ENCODE measurements around the gene SYVN1.
A peak's percentile ranks its signal among the peaks of the same experiment; 100 is the strongest.

SYVN1 gene

DNA sequence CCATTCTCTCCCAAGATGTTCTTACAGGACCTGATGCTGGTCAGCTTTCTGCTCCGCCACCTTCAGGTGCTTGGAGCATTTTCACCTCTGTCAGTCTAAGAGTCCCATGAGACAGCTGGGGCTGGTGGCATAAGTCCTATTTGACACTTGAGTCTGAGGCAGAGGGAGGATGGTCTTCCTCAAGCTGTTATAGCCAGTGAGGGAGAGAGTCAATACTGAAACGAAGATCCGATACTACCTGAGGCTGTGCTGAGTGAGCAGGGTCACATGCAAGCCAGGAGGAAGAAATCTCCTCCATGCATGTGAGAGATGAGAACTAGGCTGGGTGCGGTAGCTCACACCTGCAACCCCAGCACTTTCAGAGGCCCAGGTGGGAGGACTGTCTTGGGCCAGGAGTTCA is 44.7 kb downstream of the SYVN1 start:
- DNase-seq: no peak
- no peak for TF ChIP-seq POLR2A (IDR thresholded peaks at IDR 0.05; ENCODE audit: low read length)
- no peak for TF ChIP-seq GATA1 (IDR thresholded peaks at IDR 0.05; ENCODE audit: low read depth, low read length)

DNA sequence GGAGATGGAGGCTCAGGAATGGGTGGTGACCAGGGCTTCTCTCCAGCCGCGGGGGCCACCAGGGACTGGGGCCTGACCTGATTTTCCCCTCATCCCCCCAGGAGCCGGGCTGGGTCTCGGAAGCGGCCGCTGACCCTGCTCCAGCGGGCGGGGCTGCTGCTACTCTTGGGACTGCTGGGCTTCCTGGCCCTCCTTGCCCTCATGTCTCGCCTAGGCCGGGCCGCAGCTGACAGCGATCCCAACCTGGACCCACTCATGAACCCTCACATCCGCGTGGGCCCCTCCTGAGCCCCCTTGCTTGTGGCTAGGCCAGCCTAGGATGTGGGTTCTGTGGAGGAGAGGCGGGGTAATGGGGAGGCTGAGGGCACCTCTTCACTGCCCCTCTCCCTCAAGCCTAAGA is 46.5 kb downstream of the SYVN1 start:
- TF ChIP-seq GATA1 (IDR thresholded peaks at IDR 0.05; ENCODE audit: low read depth, low read length) (no peak), POLR2A (IDR thresholded peaks at IDR 0.05; ENCODE audit: low read length) (no peak)
- no peak for DNase-seq

DNA sequence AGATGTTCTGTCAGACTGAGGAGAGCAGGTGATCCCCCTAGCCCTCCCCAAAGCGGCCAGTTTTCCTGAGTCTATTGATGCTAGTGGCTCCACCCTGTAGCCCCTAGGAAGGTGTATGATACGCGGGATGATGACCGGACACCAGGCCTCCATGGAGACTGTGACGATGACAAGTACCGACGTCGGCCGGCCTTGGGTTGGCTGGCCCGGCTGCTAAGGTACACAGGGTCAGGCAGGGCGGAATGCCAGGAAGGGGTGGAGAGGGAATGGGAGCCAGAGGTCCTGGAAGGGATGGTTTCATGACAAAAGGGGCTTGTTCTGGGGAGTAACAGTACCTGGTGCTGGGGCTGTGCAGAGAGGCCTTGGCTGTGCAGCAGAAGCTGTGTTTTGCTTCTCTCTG is 47.1 kb downstream of the SYVN1 start:
- TF ChIP-seq POLR2A (IDR thresholded peaks at IDR 0.05; ENCODE audit: low read length): no peak
- TF ChIP-seq GATA1 (IDR thresholded peaks at IDR 0.05; ENCODE audit: low read depth, low read length): no peak
- DNase-seq: no peak

DNA sequence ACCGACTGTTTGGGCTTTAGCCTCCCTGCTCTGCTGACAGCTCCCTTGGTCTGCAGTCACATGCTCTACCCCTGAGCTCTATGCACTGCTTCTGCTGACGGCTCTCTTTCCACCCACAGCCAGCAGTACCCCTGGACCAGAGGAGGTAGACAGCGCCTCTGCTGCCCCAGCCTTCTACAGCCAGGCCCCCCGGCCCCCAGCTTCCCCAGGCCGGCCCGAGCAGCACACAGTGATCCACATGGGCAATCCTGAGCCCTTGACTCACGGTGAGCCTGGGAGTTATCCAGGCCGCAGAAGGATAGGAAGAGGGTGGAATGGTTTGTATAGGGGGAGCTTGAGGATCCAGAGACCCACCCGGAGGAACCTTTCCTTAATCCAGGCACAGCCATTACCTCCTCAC is 47.5 kb downstream of the SYVN1 start:
- TF ChIP-seq GATA1 (IDR thresholded peaks at IDR 0.05; ENCODE audit: low read depth, low read length): no peak
- no peak for TF ChIP-seq POLR2A (IDR thresholded peaks at IDR 0.05; ENCODE audit: low read length)

DNA sequence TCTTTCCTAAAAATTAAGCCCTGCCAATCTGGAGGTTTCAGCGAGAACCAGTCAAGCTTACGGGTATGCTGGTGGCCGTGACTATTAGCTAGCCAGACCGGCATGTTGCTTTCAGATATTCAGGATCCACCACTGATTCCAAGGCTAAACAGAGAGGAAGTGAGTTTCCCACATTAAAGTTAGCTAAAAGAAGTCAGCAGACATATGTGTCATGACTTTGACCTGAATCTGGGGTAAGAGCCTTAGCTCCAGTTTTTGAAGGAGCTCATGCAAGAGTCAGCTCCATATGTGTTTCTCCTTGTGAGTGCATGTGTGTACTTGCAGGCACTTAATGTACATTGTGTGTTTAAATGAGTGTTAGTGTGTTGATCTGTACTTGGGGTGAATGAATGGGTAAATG is 48.9 kb downstream of the SYVN1 start:
- no peak for DNase-seq
- TF ChIP-seq GATA1 (IDR thresholded peaks at IDR 0.05; ENCODE audit: low read depth, low read length) (no peak), POLR2A (IDR thresholded peaks at IDR 0.05; ENCODE audit: low read length) (no peak)

More for the DNA sequence above, 47.5 kb downstream of the SYVN1 start:
- DNase-seq: no peak

DNA sequence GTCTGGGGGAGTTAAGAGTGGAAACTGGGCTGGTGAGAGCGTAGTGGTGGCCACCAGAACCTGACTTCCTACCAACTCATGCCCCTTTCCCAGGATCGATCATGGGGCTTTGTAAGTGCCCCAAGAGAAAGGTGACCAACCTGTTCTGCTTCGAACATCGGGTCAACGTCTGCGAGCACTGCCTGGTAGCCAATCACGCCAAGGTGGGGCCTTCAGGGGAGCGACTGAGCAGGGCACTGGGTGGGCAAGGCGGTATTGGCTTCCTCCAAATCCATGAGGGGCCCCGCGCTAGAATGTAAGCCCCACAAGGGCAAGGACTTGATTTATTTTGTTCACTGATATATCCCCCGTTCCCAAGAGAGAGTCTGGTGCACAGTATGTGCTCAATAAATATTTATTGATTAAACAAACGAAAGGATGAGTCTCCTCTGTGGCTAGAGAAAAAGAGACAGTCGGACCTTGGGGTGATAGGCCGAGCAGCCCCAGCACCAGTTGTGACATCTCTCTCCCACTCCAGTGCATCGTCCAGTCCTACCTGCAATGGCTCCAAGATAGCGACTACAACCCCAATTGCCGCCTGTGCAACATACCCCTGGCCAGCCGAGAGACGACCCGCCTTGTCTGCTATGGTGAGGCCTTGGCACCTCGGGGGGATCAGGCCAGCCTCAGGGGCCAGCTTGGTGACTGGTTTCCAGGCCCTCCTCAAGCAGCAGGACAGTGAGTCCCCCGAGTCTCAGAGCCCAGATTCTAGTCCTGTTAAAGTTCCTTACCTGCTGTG is 49.5 kb downstream of the SYVN1 start:
- DNase-seq: no peak
- no peak for TF ChIP-seq GATA1 (IDR thresholded peaks at IDR 0.05; ENCODE audit: low read depth, low read length)
- TF ChIP-seq POLR2A (IDR thresholded peaks at IDR 0.05; ENCODE audit: low read length): no peak

DNA sequence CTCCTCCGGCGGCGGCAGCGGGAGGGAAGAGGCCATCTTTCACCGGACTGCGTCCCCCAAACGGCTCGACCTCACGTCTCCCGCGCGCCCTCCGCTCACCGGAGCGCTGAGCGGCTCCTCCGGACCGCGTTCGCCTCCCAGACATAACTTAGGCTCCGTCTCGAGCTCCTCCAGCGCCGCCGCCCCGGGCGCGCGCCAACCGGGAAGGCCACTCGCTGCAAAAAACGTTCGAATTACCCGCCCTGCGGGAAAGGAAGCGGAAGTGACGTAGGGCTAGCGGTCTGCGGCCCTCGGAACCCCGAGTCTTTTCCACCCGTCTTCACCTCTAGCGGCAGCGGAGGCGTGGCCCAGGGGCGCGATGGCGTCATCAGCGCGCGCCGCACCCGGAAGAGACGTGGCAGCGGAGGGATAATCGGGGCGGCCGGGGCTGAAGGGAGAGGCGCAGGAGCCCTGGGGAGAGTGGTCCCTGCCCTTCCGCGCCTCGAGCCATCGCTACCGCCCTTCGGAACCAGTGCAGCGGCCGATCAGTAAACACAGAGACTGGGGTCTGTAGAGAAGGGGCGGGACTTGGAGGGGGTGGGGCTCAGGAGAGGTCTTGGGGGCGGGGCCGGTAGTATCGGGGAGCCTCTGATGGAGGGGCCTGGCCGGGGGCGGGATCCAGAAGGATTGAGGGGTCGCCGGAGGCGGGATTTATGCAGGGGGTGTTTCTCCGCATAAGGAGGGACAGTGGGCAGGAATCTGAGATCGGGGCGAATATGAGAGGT is 50.3 kb downstream of the SYVN1 start, which contains the start of the genes CDCA5 and ZFPL1:
TSS of gene CDCA5 (minus strand) at position 207 of the 764 bp plus-strand sequence. CDS start at position 145, 62 bp downstream.
TSS of gene ZFPL1 (plus strand) at position 389 of the 764 bp plus-strand sequence. CDS start 477 bp downstream, outside the sequence.
- DNase-seq: peak; percentile 98 to 99
- peak; percentile 93 for TF ChIP-seq POLR2A (IDR thresholded peaks at IDR 0.05; ENCODE audit: low read length)
- TF ChIP-seq GATA1 (IDR thresholded peaks at IDR 0.05; ENCODE audit: low read depth, low read length): no peak

DNA sequence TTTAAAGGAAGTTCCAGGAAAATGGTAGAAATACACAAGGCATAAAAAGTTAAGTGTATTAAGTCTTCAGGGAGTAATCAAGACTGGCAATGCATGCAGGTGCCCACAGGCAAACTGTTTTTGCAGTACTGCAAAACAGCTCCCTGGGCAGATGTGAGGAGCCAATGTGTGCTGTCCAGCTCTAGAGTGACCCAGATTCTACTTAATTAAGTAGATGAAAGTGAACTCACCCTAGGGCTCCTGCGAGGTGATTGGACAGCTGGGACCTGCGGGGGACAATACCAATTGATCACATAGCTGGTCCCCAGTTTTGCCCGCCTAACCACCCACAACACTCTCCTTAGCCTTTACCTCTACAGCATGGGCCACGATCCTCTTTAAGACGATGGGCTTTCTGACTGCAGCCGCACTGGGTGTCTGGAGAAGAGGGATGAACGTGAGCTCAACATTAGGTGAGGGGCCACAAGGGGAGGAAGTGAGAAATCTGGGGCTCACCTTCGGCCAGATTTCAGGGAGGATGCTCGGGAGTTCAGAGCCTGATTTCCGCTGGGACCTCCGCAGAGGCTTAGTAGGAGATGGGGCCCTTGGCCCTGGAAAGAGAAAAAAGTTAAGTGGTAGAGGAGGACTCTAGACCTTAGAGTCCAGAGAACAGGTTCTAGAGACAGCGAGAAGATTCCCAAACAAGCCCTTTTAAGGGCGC is 51.0 kb downstream of the SYVN1 start:
- DNase-seq: peak; percentile 43 to 62
- no peak for TF ChIP-seq POLR2A (IDR thresholded peaks at IDR 0.05; ENCODE audit: low read length)
- TF ChIP-seq GATA1 (IDR thresholded peaks at IDR 0.05; ENCODE audit: low read depth, low read length): no peak

DNA sequence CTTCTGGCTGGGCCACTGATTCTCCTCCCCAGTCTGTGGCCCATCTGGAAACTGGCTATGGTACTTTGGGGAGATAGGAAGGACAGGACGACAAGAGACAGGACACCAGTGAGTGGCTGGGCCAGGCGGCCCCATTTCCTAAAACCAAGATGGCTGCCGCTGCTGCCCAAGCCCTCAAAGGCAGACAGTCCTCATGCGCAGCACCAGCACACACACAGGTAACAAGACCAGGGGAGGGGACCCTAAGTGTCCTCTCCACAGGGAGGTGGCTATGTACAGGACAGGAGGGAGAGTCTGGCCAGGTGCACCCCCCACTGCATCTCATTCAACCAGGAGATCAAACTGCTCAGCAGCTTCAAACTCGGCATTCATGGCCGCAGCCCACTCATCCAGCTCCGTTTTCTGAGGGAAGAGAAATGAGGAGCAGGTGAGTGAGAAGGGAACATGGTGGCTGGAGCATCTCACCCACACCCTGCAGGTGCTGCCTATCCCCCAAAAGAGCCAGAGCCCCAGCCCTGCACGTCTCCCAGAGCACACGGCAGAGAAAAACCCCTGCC is 55.5 kb downstream of the SYVN1 start:
- DNase-seq: no peak
- TF ChIP-seq POLR2A (IDR thresholded peaks at IDR 0.05; ENCODE audit: low read length) (no peak), GATA1 (IDR thresholded peaks at IDR 0.05; ENCODE audit: low read depth, low read length) (no peak)

DNA sequence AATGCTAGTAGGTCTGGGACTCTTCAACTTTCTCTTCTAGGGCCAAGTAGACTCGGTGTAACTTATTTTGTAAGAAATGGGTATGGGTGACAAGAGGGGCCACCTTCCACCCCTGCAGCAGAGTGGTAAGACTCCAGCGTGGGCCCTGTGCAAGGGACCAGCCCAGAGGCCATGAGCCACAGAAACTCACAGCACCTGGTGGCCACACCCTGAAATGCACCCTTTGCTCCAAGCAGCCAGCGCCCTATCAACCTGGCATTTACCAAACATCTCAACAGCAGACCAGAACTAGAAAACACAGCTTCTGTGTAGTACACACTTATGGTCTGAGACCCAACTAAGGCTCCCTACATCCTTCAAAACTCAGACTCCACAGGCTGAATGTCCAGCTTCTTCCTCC is 56.2 kb downstream of the SYVN1 start:
- TF ChIP-seq POLR2A (IDR thresholded peaks at IDR 0.05; ENCODE audit: low read length) (no peak), GATA1 (IDR thresholded peaks at IDR 0.05; ENCODE audit: low read depth, low read length) (no peak)
- DNase-seq: peak; percentile 60 to 66

DNA sequence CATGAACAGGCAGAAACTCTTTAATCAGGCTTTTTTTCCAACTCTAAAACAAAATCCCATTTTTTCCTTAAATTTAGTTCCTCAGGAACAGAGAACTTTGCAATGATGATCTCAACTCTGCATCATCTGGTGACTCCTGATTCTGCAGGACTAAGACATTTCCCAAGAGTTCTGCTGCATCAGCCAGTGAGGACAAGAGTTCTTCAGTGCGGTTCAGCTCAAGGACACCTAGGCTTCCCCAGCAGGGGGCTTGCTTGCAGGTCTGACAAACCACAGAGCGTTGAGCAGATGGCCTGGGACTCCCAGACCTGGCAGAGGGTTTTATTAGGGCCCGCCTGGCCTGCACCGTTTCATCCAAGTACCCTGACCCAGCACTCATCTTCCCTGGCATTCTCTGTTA is 56.9 kb downstream of the SYVN1 start:
- DNase-seq: no peak

More for the DNA sequence above, 56.9 kb downstream of the SYVN1 start:
- TF ChIP-seq GATA1 (IDR thresholded peaks at IDR 0.05; ENCODE audit: low read depth, low read length) (no peak), POLR2A (IDR thresholded peaks at IDR 0.05; ENCODE audit: low read length) (no peak)

Measured in erythroblast (primary cell).